GM12878 (cell line): ENCODE measurements around the gene CTSH. TPM values are rescaled to one million over a fixed set of nuclear protein-coding genes. Genes with fewer than 3 reads are reported as not detected.

ENCODE experiments used
- ATAC-seq: fragments of 200-7000 bp; cut with Tn5 transposase; 3 replicates; pipeline ENCODE4 v1.9.1; 2020; ENCODE audit warnings: mild to moderate bottlenecking, moderate library complexity
- BruUV-seq: library from RNA; stranded (reverse); fragments of 400-500 nt; replicated peaks from 2 replicates; lab custom pipeline; 2021; lab: Mats Ljungman, UMichigan
- CTCF ChIA-PET: fragments of 300-600 bp; sonication (Branson Sonifier 250); formaldehyde crosslinking; extraction: SDS; loops from one replicate; lab custom pipeline; 2021; ENCODE audit warnings: inconsistent platforms; lab: Yijun Ruan, JAX
- POLR2A ChIA-PET: fragments of 350-600 bp; formaldehyde crosslinking; extraction: SDS; loops from one replicate; lab custom pipeline; 2021; ENCODE audit warnings: inconsistent platforms; lab: Charles Lee
- RAD21 ChIA-PET: fragments of 300-600 bp; sonication (Branson Sonifier 250); formaldehyde crosslinking; loops from one replicate; lab custom pipeline; 2023; ENCODE audit warnings: antibody characterized with exemption; ENCODE audit not compliant: unreplicated experiment; lab: Charles Lee
- SMC1A ChIA-PET: fragments of 300-600 bp; sonication (Branson Sonifier 250); formaldehyde crosslinking; loops from one replicate; lab custom pipeline; 2023; ENCODE audit not compliant: unreplicated experiment, uncharacterized antibody; lab: Charles Lee
- DNase-seq: peaks from one replicate; pipeline ENCODE4 v3.0.0-alpha.2; 2011; ENCODE audit warnings: low read depth, low spot score
- FAIRE-seq: peaks from 3 replicates; lab custom pipeline; 2011; peaks lifted over from hg19 to GRCh38; lab: Jason Lieb, UNC
- H2AFZ ChIP-seq: 2 replicates; pipeline ENCODE4 v1.6.0; 2011; ENCODE audit warnings: low read depth, low read length, control low read depth; ENCODE audit not compliant: control insufficient read depth
- H3K27ac ChIP-seq: 2 replicates; pipeline ENCODE4 v1.5.1; 2011; ENCODE audit warnings: control low read depth; ENCODE audit not compliant: control insufficient read depth, insufficient read depth
- H3K27me3 ChIP-seq, 2 experiments: replicated peaks in 1 of 2; 2 replicates each; pipeline versions ENCODE4 v1.6.0 to v1.6.1; 2011; ENCODE audit warnings: low read length in 1 of 2; ENCODE audit not compliant: control insufficient read depth in 2 of 2, insufficient read depth in 2 of 2
- H3K36me3 ChIP-seq, 2 experiments: 2 replicates each; pipeline ENCODE4 v1.5.1; 2011; ENCODE audit warnings: low read length in 1 of 2; ENCODE audit not compliant: control insufficient read depth in 2 of 2, insufficient read depth in 2 of 2
- H3K4me1 ChIP-seq: 2 replicates; pipeline ENCODE4 v1.6.1; 2011; ENCODE audit warnings: mild to moderate bottlenecking, low read length, moderate library complexity, mixed read lengths; ENCODE audit not compliant: control insufficient read depth, insufficient read depth
- H3K4me2 ChIP-seq: 2 replicates; pipeline ENCODE4 v1.6.0; 2011; ENCODE audit warnings: control low read depth; ENCODE audit not compliant: control insufficient read depth, insufficient read depth
- H3K4me3 ChIP-seq: fragments of 200-600 bp; sonication (generic); 2 replicates; pipeline ENCODE4 v1.5.1; 2016
- H3K79me2 ChIP-seq: 2 replicates; pipeline ENCODE4 v1.6.0; 2011; ENCODE audit warnings: low read length; ENCODE audit not compliant: control insufficient read depth, insufficient read depth
- H3K9ac ChIP-seq: 2 replicates; pipeline ENCODE4 v1.8.0; 2011; ENCODE audit warnings: low read length, control low read depth, mixed read lengths; ENCODE audit not compliant: control insufficient read depth, insufficient read depth
- H3K9me3 ChIP-seq: replicated peaks from 3 replicates; pipeline ENCODE4 v1.5.1; 2011; ENCODE audit warnings: mild to moderate bottlenecking, low read length; ENCODE audit not compliant: control insufficient read depth, insufficient read depth
- H4K20me1 ChIP-seq: 2 replicates; pipeline ENCODE4 v1.6.0; 2011; ENCODE audit not compliant: control insufficient read depth, insufficient read depth
- CBX5 ChIP-seq: sonication (generic); IDR thresholded peaks from 2 replicates; pipeline ENCODE4 v1.6.1; 2016; ENCODE audit warnings: low read depth, moderate library complexity, mild to moderate bottlenecking, inconsistent platforms
- CHD4 ChIP-seq: fragments of 200-600 bp; sonication (generic); IDR thresholded peaks from 2 replicates; pipeline ENCODE4 v1.6.1; 2016; ENCODE audit warnings: mild to moderate bottlenecking
- HDAC6 ChIP-seq: fragments of 200-600 bp; sonication (generic); IDR thresholded peaks from one replicate; pipeline ENCODE4 v1.8.0; 2017; ENCODE audit warnings: antibody characterized with exemption; ENCODE audit not compliant: unreplicated experiment
- IKZF2 ChIP-seq, 2 experiments: fragments of 450-650 bp; IDR thresholded peaks; 2 replicates each; pipeline ENCODE4 v1.6.1; 2017; ENCODE audit warnings: mild to moderate bottlenecking in 2 of 2, moderate library complexity in 2 of 2
- IRF3 ChIP-seq: fragments of 450-650 bp; IDR thresholded peaks from 2 replicates; pipeline ENCODE4 v1.6.1; 2014; ENCODE audit warnings: mild to moderate bottlenecking
- MEF2A ChIP-seq: IDR thresholded peaks from 2 replicates; pipeline ENCODE4 v1.6.1; 2011; ENCODE audit warnings: low read depth, mild to moderate bottlenecking, low read length, moderate library complexity; ENCODE audit not compliant: insufficient read depth
- MEF2B ChIP-seq: fragments of 450-650 bp; IDR thresholded peaks from 2 replicates; pipeline ENCODE4 v1.6.1; 2018; ENCODE audit warnings: mild to moderate bottlenecking, moderate library complexity; ENCODE audit not compliant: partially characterized antibody, poor library complexity, severe bottlenecking
- MYB ChIP-seq: fragments of 150-350 bp; IDR thresholded peaks from 2 replicates; pipeline ENCODE4 v1.6.1; 2014; ENCODE audit warnings: mild to moderate bottlenecking, low read depth, low read length, borderline replicate concordance
- MYC ChIP-seq: IDR thresholded peaks from 2 replicates; pipeline ENCODE4 v1.6.1; 2011; ENCODE audit warnings: mild to moderate bottlenecking, low read length, moderate library complexity, inconsistent platforms; ENCODE audit not compliant: insufficient read depth, insufficient replicate concordance, insufficient read length, severe bottlenecking
- NFXL1 ChIP-seq: fragments of 450-650 bp; IDR thresholded peaks from 2 replicates; pipeline ENCODE4 v1.6.1; 2017; ENCODE audit warnings: antibody characterized with exemption, mild to moderate bottlenecking, borderline replicate concordance
- NFYA ChIP-seq: IDR thresholded peaks from 2 replicates; pipeline ENCODE4 v1.6.1; 2011; ENCODE audit warnings: low read depth, mild to moderate bottlenecking, low read length, improper control_type of control experiment, borderline replicate concordance
- NRF1 ChIP-seq: conservative IDR thresholded peaks from 2 replicates; pipeline ENCODE4 v1.6.1; 2011; ENCODE audit warnings: mild to moderate bottlenecking, low read depth, low read length, improper control_type of control experiment
- SRF ChIP-seq, 2 experiments: IDR thresholded peaks; 2 replicates each; pipeline ENCODE4 v1.6.1; 2011; ENCODE audit warnings: low read depth in 2 of 2, low read length in 2 of 2, mild to moderate bottlenecking in 1 of 2, moderate library complexity in 1 of 2
- STAT1 ChIP-seq: fragments of 450-650 bp; conservative IDR thresholded peaks from 2 replicates; pipeline ENCODE4 v1.6.1; 2014; ENCODE audit warnings: antibody characterized with exemption, mild to moderate bottlenecking
- TBL1XR1 ChIP-seq: IDR thresholded peaks from 2 replicates; pipeline ENCODE4 v1.6.1; 2012; ENCODE audit warnings: low read depth, low read length, improper control_type of control experiment
- WGBS: methylation state at CpG from one replicate; pipeline ENCODE4 v1.1.6; 2016; ENCODE audit warnings: low lambda C conversion rate; ENCODE audit not compliant: insufficient replicate concordance, insufficient coverage; ENCODE audit errors: missing lambda C conversion rate; 5-methylcytosine and 5-hydroxymethylcytosine counted together
- in situ Hi-C: fragments of 300-500 bp; cut with MboI; formaldehyde crosslinking; loops from 9 replicates; pipeline ENCODE4 v1.14.3; 2018; ENCODE audit warnings: mixed read lengths
- intact Hi-C: fragments of 100-400 bp; cut with micrococcal nuclease; formaldehyde crosslinking; loops from one replicate; pipeline ENCODE4 v1.14.2; 2022; ENCODE audit not compliant: unreplicated experiment
- polyA plus RNA-seq, 11 experiments: library from polyadenylated mRNA; depleted of rRNA in 4 of 11; unstranded in 6 of 11; stranded (reverse) in 5 of 11; fragments of >200 nt; fragmentation: Nextera tagmentation in 4 of 11; fragmentation: Illumina TruSeq in 1 of 11; extraction: Ambion mirVana in 4 of 11; extraction: Trizol in 1 of 11; gene quantifications; 1 replicate in 1 of 11; 2 replicates in 10 of 11; pipeline versions ENCODE4 v1.2.1 to v1.2.3, GENCODE V29; 2011 to 2016; ENCODE audit warnings: inconsistent platforms in 2 of 11, missing spikeins in 2 of 11, low read depth in 1 of 11
- total RNA-seq, 4 experiments: library from RNA; depleted of rRNA in 3 of 4; stranded (reverse); fragments of >200 nt in 3 of 4; fragmentation: Illumina TruSeq in 1 of 4; extraction: Trizol in 1 of 4; gene quantifications; 2 replicates each; pipeline versions ENCODE4 v1.2.1 to v1.2.3, GENCODE V29; 2013 to 2021

Gene CTSH
- total and polyA plus RNA-seq, 10 of the 15 experiments (the other 5 are each of a cell fraction or from before 2014, with no cell fraction given) = 30.2 to 1,212 (median 519) TPM

GRCh38 chr15:78990278-78990677, 45.4 kb upstream of the CTSH start (continued):
- TF ChIP-seq IRF3 = no peak
- TF ChIP-seq MEF2A = no peak
- TF ChIP-seq CBX5 = no peak
- no peak for TF ChIP-seq SRF (IDR thresholded peaks at IDR 0.05; ENCODE audit: low read depth in 2 of 2, low read length in 2 of 2)
- TF ChIP-seq MYC = no peak
- no peak for TF ChIP-seq MYB

GRCh38 chr15:78989701-78990240, 44.9 kb upstream of the CTSH start:
- Histone ChIP-seq H3K4me3 (no peak overlapping the region), H3K79me2 (no peaks in the 10 kb centered on the region), H3K27me3 (no peaks in the 10 kb centered on the region), H3K4me1 (peaks cover 26% of the 10 kb centered on the region), H3K9me3 (no peaks in the 10 kb centered on the region; the same call in 2 of the 3 replicates), H2AFZ (no peak overlapping the region), H3K9ac (no peak overlapping the region), H4K20me1 (no peaks in the 10 kb centered on the region), H3K27ac (no peak overlapping the region), H3K4me2 (no peak overlapping the region), H3K36me3 (no peaks in the 10 kb centered on the region)
- DNase-seq (no peak), ATAC-seq (no peak), FAIRE-seq (no peak)
- in situ Hi-C loops = loop anchor here (25.0 kb wide), 1 partner anchor 827 kb away; no protein-coding TSS in a partner anchor
- CTCF ChIA-PET = interaction anchor here (0.5 to 4.0 kb wide), 8 partner anchors 10 to 195 kb away, joined by 3 to 30 read pairs (median 10); no protein-coding TSS in a partner anchor
- RAD21 ChIA-PET = interaction anchor here (1.0 to 2.7 kb wide), 7 partner anchors 9 to 195 kb away, joined by 3 to 30 read pairs (median 4); no protein-coding TSS in a partner anchor
- WGBS = 83% methylated on average over 9 of the region's 9 CpGs
- intact Hi-C loops = no loop called here
- no TSS peak for BruUV-seq
- no peak for TF ChIP-seq TBL1XR1
- TF ChIP-seq STAT1 = no peak
- TF ChIP-seq NFXL1 = no peak
- no peak for TF ChIP-seq HDAC6
- no peak for TF ChIP-seq NFYA
- no peak for TF ChIP-seq CHD4
- TF ChIP-seq NRF1 = no peak
- no peak for TF ChIP-seq MEF2B
- no peak for TF ChIP-seq IKZF2 (IDR thresholded peaks at IDR 0.05)
- POLR2A ChIA-PET = interaction anchor here (0.5 to 1.7 kb wide), 6 partner anchors 8 to 132 kb away, joined by 3 to 12 read pairs (median 8); no protein-coding TSS in a partner anchor
- SMC1A ChIA-PET = interaction anchor here (1.2 to 3.3 kb wide), 6 partner anchors 11 to 81 kb away, joined by 4 to 17 read pairs (median 11); no protein-coding TSS in a partner anchor
